ENCODE measurements around the gene ORM2. TPM values are rescaled to one million over a fixed set of nuclear protein-coding genes. Genes with fewer than 3 reads are reported as not detected.

ORM2 gene
- total RNA-seq, 2 donors from 2014 or later, result not detected

GRCh38 chr9:114348261-114348905, 18.7 kb downstream of the ORM2 start:
- no peaks in the 10 kb centered on the region for H3K9me3 Mint-ChIP-seq
- peaks cover 34 to 58% of the 10 kb centered on the region in 2 donors for H3K36me3 Mint-ChIP-seq
- peak overlapping the region; percentile 91 to 97 for H3K27ac Mint-ChIP-seq
- ATAC-seq (no peak), DNase-seq (ENCODE audit: low spot score in 2 of 2) (no peak)

GRCh38 chr9:114348906-114349482, 19.3 kb downstream of the ORM2 start:
- DNase-seq (ENCODE audit: low spot score in 2 of 2), result peak; percentile 77 to 97
- Mint-ChIP-seq H3K9me3 (no peaks in the 10 kb centered on the region), H3K27ac (peak overlapping the region; percentile 91 to 97), H3K36me3 (peaks cover 29 to 53% of the 10 kb centered on the region in 2 donors)
- peak; percentile 91 to 92 for ATAC-seq

- DNase-seq (ENCODE audit: low spot score in 2 of 2), result no peak
- peak; percentile 0 to 4 for ATAC-seq
- H3K36me3 Mint-ChIP-seq, result peaks cover 27 to 46% of the 10 kb centered on the region in 2 donors
- H3K9me3 Mint-ChIP-seq, result no peaks in the 10 kb centered on the region
- H3K27ac Mint-ChIP-seq, result peak overlapping the region; percentile 91 to 97
Observed at GRCh38 chr9:114349713-114350480, 20.2 kb downstream of the ORM2 start.

GRCh38 chr9:114350636-114351401, 21.1 kb downstream of the ORM2 start:
- no peaks in the 10 kb centered on the region for H3K9me3 Mint-ChIP-seq
- peaks cover 27 to 40% of the 10 kb centered on the region in 2 donors for H3K36me3 Mint-ChIP-seq
- ATAC-seq, result peak in 1 of 2 donors; percentile 9
- peak overlapping the region; percentile 91 to 97 for H3K27ac Mint-ChIP-seq
- DNase-seq (ENCODE audit: low spot score in 2 of 2), result no peak

- H3K36me3 Mint-ChIP-seq, result peaks cover 29 to 40% of the 10 kb centered on the region in 2 donors
- no peaks in the 10 kb centered on the region for H3K9me3 Mint-ChIP-seq
- DNase-seq (ENCODE audit: low spot score in 2 of 2), result no peak
- peak overlapping the region in 1 of 2 donors; percentile 53 for H3K27ac Mint-ChIP-seq
- ATAC-seq, result no peak
Observed at GRCh38 chr9:114351932-114352331, 22.3 kb downstream of the ORM2 start.

- no peak for ATAC-seq
- peak overlapping the region; percentile 24 to 96 for H3K27ac Mint-ChIP-seq
- peaks cover 25 to 33% of the 10 kb centered on the region in 2 donors for H3K36me3 Mint-ChIP-seq
- H3K9me3 Mint-ChIP-seq, result no peaks in the 10 kb centered on the region
- no peak for DNase-seq (ENCODE audit: low spot score in 2 of 2)
Observed at GRCh38 chr9:114355821-114356220, 26.2 kb downstream of the ORM2 start.

GRCh38 chr9:114356792-114357191, 27.1 kb downstream of the ORM2 start:
- ATAC-seq (no peak), DNase-seq (ENCODE audit: low spot score in 2 of 2) (no peak)
- no peaks in the 10 kb centered on the region for H3K9me3 Mint-ChIP-seq
- peaks cover 30 to 41% of the 10 kb centered on the region in 2 donors for H3K36me3 Mint-ChIP-seq
- H3K27ac Mint-ChIP-seq, result peak overlapping the region; percentile 70 to 96

GRCh38 chr9:114357360-114357759, 27.7 kb downstream of the ORM2 start:
- H3K27ac Mint-ChIP-seq, result peak overlapping the region; percentile 70 to 96
- no peak for ATAC-seq
- peaks cover 25 to 41% of the 10 kb centered on the region in 2 donors for H3K36me3 Mint-ChIP-seq
- DNase-seq (ENCODE audit: low spot score in 2 of 2), result no peak
- H3K9me3 Mint-ChIP-seq, result no peaks in the 10 kb centered on the region

GRCh38 chr9:114357911-114358328, 28.3 kb downstream of the ORM2 start:
- peak overlapping the region; percentile 2 to 96 for H3K27ac Mint-ChIP-seq

GRCh38 chr9:114359801-114360200, 30.1 kb downstream of the ORM2 start:
- DNase-seq (ENCODE audit: low spot score in 2 of 2), result no peak
- H3K9me3 Mint-ChIP-seq, result no peaks in the 10 kb centered on the region
- H3K36me3 Mint-ChIP-seq, result peaks cover 47 to 61% of the 10 kb centered on the region in 2 donors
- H3K27ac Mint-ChIP-seq, result peak overlapping the region; percentile 95 to 96
- no peak for ATAC-seq

More at GRCh38 chr9:114357911-114358328, 28.3 kb downstream of the ORM2 start:
- H3K9me3 Mint-ChIP-seq, result no peaks in the 10 kb centered on the region
- peaks cover 28 to 44% of the 10 kb centered on the region in 2 donors for H3K36me3 Mint-ChIP-seq
- no peak for ATAC-seq
- no peak for DNase-seq (ENCODE audit: low spot score in 2 of 2)

GRCh38 chr9:114361542-114361941, 31.9 kb downstream of the ORM2 start:
- H3K9me3 Mint-ChIP-seq, result no peaks in the 10 kb centered on the region
- no peak for ATAC-seq

GRCh38 chr9:114362394-114362793, 32.7 kb downstream of the ORM2 start:
- ATAC-seq (no peak), DNase-seq (ENCODE audit: low spot score in 2 of 2) (no peak)
- Mint-ChIP-seq H3K36me3 (peaks cover 52 to 60% of the 10 kb centered on the region in 2 donors), H3K27ac (peak overlapping the region; percentile 92 to 96), H3K9me3 (no peaks in the 10 kb centered on the region)

More at GRCh38 chr9:114361542-114361941, 31.9 kb downstream of the ORM2 start:
- Mint-ChIP-seq H3K27ac (peak overlapping the region; percentile 95 to 96), H3K36me3 (peaks cover 58 to 62% of the 10 kb centered on the region in 2 donors)
- no peak for DNase-seq (ENCODE audit: low spot score in 2 of 2)

- Mint-ChIP-seq H3K36me3 (peaks cover 54 to 60% of the 10 kb centered on the region in 2 donors), H3K27ac (peak overlapping the region; percentile 92 to 96), H3K9me3 (no peaks in the 10 kb centered on the region)
- DNase-seq (ENCODE audit: low spot score in 2 of 2), result no peak
- peak; percentile 57 to 58 for ATAC-seq
Observed at GRCh38 chr9:114363424-114363823, 33.8 kb downstream of the ORM2 start.

GRCh38 chr9:114364134-114365041, 34.7 kb downstream of the ORM2 start:
- H3K36me3 Mint-ChIP-seq, result peaks cover 56 to 63% of the 10 kb centered on the region in 2 donors
- H3K27ac Mint-ChIP-seq, result peak overlapping the region; percentile 92 to 96
- no peak for DNase-seq (ENCODE audit: low spot score in 2 of 2)
- peaks cover 0 to under 1% of the 10 kb centered on the region in 2 donors for H3K9me3 Mint-ChIP-seq
- peak; percentile 19 to 44 for ATAC-seq

GRCh38 chr9:114365194-114365593, 35.5 kb downstream of the ORM2 start:
- no peak for DNase-seq (ENCODE audit: low spot score in 2 of 2)
- peak overlapping the region in 1 of 2 donors; percentile 96 for H3K27ac Mint-ChIP-seq
- peaks cover 0 to 5% of the 10 kb centered on the region in 2 donors for H3K9me3 Mint-ChIP-seq
- H3K36me3 Mint-ChIP-seq, result peaks cover 55 to 69% of the 10 kb centered on the region in 2 donors
- ATAC-seq, result no peak

All from activated naive CD4-positive, alpha-beta T cell treated with anti-CD3 and anti-CD28 coated beads, Interleukin-2, amount 50 U/mL, for 72 hours (primary cell).